NCI-H82 (cell line): ENCODE results near the gene DOC2A.
"Not testable (repeated sequence)": the region's sequence is repeated elsewhere in the genome, so short reads cannot be mapped to it uniquely, and the experiment has no call there.

ENCODE experiments used
- DNase-seq: peaks from one replicate; lab custom pipeline; 2025; lab: John Stamatoyannopoulos, UW

Gene DOC2A

DNA sequence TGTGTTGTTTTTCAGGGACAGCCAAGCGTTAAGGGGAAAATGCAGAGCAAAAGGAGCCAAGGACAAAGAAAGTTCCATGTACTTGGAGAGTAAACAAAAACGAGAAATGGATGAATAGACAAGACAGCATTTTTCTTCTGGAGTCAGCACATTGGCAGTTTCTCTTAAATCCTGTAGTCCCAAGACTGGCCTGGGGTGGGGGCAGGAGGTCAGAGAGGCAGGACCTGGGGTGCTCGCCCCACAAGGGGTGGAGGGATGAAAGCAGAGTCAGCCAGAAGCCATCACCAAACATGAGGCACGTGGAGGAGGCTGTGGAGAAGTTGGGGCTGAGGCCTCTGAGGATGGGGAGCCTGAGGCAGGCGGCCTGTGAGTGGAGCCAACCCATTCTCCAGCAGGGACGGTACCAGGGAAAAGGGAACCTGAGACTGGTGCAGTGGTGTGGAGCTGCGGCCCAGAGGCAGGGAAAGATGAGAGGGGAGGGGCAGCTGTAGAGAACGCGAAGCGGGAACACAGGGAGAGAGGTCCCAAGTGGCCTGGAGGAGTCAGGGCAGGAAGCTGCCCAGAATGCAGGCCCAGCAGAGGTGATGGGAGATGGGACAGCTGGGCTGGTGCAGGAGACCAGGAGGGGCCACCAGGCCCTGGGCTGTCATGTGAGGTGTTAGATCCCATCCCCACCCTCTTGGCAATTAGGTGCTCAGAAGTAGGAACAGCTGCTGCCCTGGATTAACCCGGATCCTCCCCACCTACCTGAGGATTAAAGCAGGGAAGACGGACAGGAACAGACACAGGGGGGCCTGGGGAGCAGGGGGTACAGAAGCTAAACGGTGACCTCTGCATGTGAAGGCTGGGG, 17.0 kb upstream of the DOC2A start:
- peak; percentile 99 for DNase-seq

DNA sequence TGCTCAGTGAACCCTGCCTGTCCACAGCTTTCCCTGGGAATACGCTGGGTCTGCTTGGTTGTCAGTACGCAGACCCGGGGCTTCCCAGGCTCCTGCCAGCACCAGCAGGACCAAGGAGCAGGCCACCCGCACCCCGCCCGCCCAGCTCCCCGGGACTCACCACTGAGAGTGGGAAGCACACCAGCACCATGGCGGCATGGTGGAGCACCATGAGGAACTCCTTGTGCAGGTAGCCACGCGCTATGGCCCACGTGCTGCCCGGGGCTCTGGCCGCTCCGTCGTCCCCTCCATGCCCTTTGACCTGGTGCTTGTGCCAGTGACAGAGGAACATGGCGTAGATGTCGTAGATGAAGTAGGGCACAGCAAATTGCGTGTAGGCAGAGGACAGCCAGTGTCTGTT, 15.6 kb upstream of the DOC2A start:
- DNase-seq, result no peak

DNA sequence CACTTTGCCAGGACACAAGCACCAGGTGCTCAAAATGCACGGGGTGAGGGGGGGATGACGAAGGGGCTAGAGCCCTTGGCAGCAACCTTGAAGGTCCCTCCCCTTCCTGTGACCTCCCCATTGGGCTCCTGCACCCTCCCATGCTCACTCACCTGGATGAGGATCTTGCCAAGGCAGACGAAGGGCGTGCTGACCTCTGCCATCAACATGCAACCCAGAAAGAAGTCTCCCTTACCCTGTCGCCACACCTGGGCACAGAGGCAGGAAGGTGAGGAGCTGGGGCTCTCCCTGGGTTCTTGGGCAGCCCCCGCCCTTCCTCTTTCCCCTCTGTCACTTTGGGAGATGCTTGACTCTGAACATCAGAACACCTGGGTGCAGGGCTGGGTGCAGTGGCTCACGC, 14.7 kb upstream of the DOC2A start:
- DNase-seq, result no peak

DNA sequence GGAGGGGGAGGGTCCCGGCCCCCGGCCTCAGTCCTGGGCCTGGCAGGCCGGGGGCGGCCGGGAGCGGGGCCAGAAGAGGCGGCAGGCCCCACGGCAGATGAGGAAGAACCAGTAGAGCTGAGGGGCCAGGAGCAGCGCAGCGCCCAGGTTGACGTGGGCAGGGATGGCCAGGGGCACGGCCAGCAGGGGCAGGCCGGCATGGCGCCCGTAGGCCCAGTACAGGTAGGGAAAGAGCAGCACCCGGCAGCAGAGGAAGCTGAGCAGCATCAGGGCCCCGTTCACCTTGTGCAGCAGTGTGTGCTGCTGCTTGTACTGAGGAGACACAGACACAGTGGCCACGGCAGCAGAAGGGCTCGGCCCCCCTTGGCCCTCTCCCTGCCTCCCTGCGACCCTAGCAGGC, 14.3 kb upstream of the DOC2A start:
- no peak for DNase-seq

DNA sequence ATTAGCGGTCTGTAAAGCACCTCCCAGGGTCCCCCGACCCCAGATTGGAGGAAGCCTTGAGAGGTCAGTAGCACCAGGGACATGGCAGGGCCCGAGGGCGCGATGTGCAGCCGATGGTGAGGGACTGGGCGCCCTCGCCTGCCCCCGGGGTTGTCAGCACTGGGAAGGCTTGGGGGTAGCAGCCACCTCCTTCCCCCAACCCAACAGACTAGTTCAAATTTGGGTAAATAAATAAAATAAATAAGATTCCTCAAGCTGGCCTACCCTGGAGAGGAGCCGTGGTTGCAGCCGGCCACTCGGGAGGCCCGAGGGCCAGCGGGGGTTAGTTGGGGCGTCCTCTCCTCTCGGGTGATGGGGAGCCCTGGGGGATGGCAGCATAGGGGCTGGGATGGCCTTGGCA, 13.6 kb upstream of the DOC2A start:
- no peak for DNase-seq

DNA sequence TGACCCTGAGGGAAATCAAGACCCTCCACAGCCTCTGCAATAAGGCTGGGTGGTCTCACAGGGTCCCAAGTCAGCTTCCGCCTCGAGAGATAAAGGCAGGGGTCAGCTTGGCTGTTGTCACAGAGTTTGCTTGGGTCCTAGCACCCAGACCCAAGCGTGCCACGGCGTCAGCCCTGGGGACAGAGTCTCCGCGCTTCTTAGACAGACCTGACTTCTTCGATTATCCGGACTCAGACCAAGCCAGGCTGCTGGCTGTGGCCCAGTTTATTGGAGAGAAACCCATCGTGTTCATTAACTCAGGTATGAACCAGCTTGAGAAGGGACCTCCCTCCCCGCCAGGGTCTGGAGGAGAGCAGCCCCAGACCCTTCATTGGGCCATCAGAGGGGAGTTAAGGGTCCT, 12.8 kb upstream of the DOC2A start:
- DNase-seq, result no peak

DNA sequence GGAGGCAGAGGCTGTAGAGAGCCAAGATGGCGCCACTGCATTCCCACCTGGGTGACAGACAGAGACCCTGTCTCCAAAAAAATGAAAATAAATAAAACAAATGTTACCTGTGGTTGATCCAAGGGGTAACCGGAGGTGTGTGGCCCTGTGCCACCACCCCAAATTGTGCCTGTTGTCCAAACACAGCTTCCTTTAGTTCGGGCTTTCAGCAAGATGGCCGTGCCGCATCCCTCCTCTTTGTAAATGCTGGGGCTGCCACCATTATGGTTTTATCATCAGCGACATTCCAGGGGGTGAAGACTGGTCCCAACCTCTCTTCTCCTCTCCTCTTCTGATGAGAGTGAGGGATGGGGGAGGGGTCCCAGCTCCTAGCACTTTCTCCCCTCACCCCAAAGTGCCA, 12.1 kb upstream of the DOC2A start, which contains the start of gene C16orf92:
Gene C16orf92, plus strand, starts transcription at position 312 of the 400 bp plus-strand sequence. CDS start 143 bp downstream, outside the sequence.
- no peak for DNase-seq

DNA sequence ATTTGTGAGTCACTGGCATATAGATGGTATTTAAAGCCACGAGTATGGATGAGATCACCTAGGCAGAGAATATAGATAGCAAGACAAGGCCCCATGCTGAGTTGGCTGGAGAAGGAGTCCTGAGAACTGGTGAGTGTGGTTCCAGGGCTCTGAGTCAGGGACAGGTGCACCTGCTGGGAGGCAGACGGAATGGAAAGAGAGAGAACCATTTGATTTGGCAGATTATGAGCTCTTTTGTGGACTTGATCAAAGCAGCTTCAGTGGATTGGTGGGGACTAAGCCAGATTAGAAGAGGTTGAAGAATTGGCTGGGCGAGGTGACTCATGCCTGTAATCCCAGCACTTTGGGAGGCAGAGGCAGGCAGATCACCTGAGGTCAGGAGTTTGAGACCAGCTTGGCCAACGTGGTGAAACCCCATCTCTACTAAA, 7.9 kb upstream of the DOC2A start:
- peak; percentile 61 for DNase-seq

DNA sequence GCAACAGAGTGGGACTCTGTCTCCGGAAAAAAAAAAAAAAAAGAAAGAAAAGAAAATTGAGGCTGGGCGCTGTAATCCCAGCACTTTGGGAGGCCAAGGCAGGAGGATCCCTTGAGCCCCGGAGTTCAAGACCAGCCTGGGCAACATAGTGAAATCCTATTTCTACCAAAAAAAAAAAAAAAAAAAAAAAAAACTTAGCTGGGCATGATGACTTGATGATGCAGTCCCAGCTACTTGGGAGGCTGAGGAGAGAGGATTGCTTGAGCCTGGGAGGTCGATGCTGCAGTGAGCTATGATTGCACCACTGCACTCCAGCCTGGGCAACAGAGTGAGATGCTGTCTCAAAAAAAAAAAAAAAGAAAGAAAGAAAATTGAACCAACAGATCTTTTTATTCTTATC, 7.1 kb upstream of the DOC2A start:
- not testable (repeated sequence) for DNase-seq

DNA sequence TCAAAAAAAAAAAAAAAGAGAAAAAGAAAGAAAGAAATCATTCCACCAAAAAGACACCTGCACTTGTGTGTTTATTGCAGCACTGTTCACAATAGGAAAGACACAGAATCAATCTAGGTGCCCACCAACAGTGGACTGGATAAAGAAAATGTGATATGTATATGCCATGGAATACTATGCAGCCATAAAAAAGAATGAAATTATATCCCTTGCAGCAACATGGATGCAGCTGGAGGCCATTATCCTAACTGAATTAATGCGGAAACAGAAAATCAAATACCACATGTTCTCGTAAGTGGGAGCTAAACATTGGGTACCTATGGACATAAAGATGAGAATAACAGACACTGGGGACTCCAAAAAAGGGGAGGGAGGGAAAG, 6.4 kb upstream of the DOC2A start:
- no peak for DNase-seq

DNA sequence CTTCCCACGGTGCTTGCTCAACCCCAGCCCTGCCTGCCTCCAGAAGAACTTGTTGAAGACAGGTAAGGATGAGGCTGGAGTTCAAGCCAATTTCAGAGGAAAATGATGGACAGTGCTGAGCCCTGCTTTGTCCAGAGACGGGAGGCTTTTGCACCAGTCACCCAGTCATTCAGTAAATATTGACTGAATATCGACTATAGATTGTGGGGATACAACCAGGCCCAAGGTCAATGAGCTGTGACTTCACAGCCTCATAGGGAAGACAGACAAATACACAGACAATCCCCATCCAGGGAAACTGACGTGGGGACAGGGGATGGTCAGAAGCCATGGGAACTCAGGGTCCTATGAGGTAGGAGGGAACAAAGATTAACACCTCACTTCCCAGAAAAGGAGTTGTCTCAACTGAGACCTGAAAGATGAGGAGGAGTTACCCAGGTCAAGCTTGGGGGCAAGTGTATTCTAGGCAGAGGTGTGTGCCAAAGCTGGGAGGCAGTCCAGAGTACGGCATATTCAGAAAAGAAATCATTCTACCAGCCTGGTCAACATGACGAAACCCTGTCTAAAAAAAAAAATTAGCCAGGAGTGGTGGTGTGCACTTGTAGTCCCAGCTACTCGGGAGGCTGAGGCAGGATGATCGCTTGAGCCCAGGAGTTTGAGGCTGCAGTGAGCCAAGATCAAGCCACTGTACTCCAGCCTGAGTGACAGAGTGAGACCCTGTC, 5.9 kb upstream of the DOC2A start:
- DNase-seq, result no peak

DNA sequence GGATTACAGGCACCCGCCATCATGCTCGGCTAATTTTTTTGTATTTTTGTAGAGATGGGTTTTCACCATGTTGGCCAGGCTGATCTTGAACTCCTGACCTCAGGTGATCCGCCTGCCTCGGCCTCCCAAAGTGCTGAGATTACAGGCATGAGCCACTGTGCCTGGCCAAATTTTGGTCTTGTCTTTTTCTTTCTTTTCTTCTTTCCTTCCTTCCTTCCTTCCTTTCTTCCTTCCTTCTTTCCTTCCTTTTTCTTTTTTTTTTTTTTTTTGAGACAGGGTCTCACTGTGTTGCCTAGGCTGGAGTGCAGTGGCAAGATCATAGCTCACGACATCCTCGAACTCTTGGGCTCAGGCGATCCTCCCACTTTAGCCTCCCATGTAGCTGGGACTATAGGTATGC, 4.6 kb upstream of the DOC2A start:
- not testable (repeated sequence) for DNase-seq

DNA sequence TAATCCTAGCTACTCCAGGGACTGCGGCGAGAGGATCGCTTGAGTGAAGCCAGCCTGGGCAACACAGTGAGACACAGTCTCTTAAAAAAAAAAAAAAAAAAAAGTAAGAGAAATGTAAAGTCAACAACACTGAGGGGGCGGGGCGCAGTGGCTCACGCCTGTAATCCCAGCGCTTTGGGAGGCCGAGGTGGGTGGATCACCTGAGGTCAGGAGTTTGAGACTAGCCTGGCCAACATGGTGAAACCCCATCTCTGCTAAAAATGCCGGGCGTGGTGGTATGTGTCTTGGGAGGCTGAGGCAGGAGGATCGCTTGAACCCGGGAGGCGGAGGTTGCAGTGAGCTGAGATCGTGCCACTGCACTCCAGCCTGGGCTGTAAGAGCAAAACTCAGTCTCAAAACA, 1.8 kb upstream of the DOC2A start:
- DNase-seq, result not testable (repeated sequence)

DNA sequence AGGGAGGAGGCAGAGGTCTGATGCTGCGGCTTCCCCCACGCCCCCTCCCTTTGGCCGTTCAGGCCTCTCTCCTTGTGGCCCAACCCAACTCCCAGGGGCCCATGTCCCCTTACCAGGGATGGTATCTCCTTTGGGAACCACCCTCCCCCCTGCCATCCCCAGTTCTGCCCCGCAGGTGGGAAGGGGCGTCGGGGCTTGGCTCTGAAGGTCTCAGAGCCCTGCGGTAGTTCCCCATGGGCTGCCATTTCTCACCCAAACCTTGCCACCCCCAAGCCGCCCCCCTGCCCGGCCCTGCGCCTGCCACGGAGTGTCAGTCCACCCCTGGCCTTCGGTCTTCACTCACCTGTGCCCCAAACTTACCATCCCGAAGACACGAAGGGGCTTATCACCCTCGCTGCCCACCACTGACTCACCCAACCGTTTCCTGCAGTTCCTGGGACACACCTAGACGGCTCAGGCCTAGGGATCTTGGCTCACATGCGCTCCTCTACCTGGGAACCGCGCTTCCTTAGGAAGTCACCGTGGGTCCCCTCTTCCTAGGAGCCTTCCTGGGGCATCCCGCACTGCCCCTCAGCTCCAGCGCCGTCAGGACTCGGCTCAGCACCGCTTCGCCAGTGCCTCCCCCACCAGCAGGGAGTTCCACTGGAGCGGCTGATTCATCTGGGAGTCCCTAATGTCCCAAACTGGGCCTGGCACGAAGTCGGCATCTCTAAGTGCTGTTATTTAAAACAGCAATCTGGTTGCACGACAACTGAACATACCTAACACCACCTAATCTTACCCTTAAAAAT, 1.1 kb upstream of the DOC2A start:
- DNase-seq, result peak; percentile 45

DNA sequence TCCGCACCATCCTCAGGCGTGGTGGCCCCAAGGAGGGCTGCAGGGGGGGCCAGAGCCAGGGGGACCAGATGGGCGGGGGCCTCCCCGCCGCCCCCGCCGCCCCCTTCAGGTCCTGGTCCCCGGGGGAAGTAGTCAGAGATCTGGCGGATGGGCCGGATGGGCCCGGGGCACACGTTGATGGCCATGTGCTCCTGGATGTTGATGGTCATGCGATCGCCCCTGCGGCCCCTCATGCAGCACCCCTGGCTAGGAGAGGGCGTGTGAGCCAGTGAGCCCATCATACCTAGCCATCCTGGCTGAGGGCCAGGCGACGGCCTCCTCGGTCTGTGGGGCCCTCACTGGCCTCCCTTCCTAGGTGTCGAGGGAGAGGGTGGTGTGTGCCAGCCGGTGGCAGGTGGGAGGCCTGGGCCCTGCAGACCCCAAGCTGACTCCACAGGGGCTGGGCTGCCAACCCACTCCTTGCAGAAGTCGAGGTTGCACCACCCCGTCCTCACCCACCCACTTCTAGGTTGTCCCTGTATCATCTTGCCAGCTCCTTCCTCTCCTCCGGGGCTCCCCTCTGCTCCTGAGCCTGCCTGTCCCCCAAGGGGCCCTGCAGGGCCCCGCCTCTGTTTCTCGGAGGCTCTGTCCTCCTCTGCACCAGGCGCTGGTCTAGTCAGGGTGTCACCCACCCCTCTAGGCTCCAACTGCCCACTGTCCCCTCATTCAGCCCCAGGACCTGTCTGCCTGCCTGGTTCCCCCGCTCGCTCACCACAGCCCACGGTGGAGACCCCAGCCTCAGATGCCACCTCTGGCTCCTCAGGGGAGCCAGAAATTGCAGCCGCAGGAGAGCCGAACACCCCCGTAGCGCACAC, 610 bp downstream of the DOC2A start:
- DNase-seq, result peak; percentile 22

DNA sequence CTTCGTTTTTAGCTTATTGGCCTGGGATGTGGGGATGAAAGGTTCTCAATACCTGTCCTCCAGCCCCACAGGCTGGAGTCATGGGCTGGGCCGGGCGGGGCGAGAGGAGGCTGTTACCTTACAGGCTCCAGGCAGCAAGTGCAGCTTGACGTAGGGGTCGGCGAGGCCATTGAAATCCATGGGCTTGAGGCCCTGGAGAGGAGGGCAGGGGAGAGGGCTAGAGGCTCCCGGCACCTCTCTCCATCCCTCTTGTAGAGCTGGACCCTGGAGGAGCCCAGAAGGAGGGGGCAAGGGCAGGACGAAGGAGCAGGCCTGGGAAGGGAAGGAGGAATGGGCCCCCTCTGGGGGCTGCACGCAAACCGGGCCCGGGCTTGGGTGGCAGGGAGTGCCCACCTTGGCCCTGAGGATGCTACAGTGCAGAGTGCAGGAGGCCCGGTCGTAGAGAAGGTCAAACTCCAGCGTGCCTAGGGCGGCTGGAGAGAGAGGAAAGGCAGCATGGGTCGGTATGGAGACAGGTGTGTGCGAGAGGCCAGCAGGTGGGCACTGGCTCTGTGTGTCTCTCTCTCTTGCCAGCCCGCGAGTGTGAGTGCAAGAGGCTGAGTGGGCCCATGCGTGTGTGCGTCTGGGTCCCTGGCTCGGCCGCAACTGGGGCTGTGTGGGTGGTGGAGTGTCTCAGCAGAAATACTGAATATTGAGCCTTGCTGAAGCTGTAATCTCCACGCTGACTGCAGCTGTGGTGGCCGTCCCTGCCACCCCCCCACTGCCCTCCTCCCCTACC, 1.6 kb downstream of the DOC2A start:
- no peak for DNase-seq

DNA sequence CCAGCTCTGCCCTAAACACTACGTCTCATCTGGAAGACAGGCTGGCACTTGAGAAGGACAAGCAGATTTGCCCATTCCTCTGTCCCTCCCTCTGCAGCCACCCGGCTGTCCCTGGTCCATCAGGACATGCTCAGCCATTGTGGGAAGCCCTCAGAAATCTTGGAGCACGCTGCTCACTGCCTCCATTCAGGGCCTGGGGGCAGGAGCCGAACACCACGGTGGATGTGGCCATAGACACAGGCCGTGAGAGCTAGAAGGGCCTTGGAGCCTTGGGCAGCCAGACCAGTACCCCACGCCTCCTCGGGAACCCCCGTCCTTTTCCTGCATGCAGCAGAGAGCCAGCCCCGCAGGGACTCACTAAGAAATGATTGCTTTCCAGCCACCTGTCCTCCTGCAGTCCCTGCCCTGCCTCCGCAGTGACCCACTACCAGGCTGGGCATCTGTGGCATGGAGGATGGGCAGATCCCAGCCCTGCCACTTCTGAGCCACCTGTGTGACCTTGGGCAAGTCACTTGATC, 3.4 kb downstream of the DOC2A start:
- DNase-seq, result no peak

DNA sequence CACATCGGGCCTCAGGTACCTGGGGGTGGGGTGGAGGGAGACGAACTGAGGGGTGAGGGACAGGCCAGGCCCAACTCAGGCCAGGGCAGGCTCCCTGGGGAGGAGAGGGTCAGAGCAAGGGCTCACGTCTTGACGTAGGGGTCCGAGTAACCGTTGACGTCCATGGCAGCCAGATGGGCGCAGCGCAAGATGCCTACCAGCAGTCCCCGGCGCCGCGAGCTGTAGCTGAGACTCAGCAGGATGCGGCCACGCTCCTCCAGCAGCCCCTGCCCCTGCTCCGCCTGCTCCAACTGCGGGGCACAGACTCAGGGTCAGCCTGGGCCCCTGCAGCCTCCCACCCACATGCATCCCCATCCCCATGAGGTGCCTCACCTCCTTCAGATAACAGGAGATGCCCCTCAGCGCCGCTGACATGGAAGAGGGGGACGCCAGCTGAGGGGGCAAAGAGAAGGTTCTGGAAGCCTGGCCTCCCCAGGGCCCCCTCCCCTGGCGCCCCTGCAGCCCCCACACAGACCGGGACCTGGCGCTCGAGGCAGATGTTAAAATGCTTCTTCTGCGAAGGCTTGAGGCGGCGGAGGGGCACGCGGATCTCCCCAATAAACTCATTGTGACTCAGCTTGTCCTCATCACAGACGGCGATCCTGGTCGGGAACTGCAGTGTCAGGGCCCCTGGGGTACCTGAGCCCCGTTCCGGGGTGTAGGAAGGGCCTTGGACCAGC, 4.0 kb downstream of the DOC2A start:
- DNase-seq, result no peak

DNA sequence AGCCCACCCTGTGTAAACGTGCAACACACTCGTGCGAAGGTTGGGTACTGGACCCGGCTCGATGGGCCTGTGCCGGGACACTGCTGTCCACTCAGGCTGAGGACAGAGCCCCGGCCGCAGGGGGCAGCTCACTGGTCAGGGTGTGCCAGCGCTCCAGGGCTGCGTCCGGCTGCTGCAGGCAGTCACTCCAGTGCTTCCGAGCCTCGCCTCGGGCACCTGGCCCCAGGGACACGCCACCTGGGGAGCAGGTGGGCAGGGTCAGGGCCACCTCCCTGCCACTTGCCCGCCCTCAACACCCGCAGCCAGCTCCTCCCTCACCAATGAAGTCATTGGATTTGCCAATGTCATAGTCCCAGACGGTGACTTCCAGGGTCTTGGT, 4.7 kb downstream of the DOC2A start:
- DNase-seq, result no peak
